ENCODE data around the gene SIRT3. TPM values are rescaled to one million over a fixed set of nuclear protein-coding genes. Genes with fewer than 3 reads are reported as not detected.

SIRT3 gene
- total RNA-seq, 4 donors from 2014 or later = 12.6 to 18.4 (median 14.2) TPM

GRCh38 chr11:266676-267439 is 30.7 kb upstream of the SIRT3 start:
- WGBS, 2 donors = 57 to 58% methylated on average over 5 to 6 of the region's 13 CpGs
- H3K4me3 ChIP-seq (ENCODE audit: low read depth, poor library complexity, severe bottlenecking) = no peak overlapping the region
- intact Hi-C loops (cut with DNase I; ENCODE audit: low total_unique reads) = no loop called here
- peak; percentile 43 to 86 for DNase-seq (ENCODE audit: low spot score in 2 of 2)
- TF ChIP-seq, protein P1, sequence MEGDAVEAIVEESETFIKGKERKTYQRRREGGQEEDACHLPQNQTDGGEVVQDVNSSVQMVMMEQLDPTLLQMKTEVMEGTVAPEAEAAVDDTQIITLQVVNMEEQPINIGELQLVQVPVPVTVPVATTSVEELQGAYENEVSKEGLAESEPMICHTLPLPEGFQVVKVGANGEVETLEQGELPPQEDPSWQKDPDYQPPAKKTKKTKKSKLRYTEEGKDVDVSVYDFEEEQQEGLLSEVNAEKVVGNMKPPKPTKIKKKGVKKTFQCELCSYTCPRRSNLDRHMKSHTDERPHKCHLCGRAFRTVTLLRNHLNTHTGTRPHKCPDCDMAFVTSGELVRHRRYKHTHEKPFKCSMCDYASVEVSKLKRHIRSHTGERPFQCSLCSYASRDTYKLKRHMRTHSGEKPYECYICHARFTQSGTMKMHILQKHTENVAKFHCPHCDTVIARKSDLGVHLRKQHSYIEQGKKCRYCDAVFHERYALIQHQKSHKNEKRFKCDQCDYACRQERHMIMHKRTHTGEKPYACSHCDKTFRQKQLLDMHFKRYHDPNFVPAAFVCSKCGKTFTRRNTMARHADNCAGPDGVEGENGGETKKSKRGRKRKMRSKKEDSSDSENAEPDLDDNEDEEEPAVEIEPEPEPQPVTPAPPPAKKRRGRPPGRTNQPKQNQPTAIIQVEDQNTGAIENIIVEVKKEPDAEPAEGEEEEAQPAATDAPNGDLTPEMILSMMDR (IDR thresholded peaks at IDR 0.05) = no peak
- no peak for TF ChIP-seq POLR2A (IDR thresholded peaks at IDR 0.05)

GRCh38 chr11:261624-262023 is 25.5 kb upstream of the SIRT3 start:
- no peak for DNase-seq (ENCODE audit: low spot score in 2 of 2)
- 87 to 92% methylated on average over 4 of the region's 4 CpGs for WGBS, 2 donors
- intact Hi-C loops (cut with DNase I; ENCODE audit: low total_unique reads) = no loop called here
- no peak for TF ChIP-seq POLR2A (IDR thresholded peaks at IDR 0.05)
- TF ChIP-seq, protein P1 (IDR thresholded peaks at IDR 0.05) = no peak
- no peak overlapping the region for H3K4me3 ChIP-seq (ENCODE audit: low read depth, poor library complexity, severe bottlenecking)

GRCh38 chr11:259413-259812 is 23.3 kb upstream of the SIRT3 start:
- 76 to 82% methylated on average over 10 of the region's 10 CpGs for WGBS, 2 donors
- no peak overlapping the region for H3K4me3 ChIP-seq (ENCODE audit: low read depth, poor library complexity, severe bottlenecking)
- TF ChIP-seq, protein P1 (IDR thresholded peaks at IDR 0.05) = no peak
- TF ChIP-seq POLR2A (IDR thresholded peaks at IDR 0.05) = no peak
- intact Hi-C loops (cut with DNase I; ENCODE audit: low total_unique reads) = loop anchor here (10.0 kb wide), 1 partner anchor 95 kb away; no protein-coding TSS in a partner anchor
- DNase-seq (ENCODE audit: low spot score in 2 of 2) = no peak

- no peak for DNase-seq (ENCODE audit: low spot score in 2 of 2)
- intact Hi-C loops (cut with DNase I; ENCODE audit: low total_unique reads) = loop anchor here (10.0 kb wide), 1 partner anchor 97 kb away; no protein-coding TSS in a partner anchor
- TF ChIP-seq POLR2A (IDR thresholded peaks at IDR 0.05) = no peak
- TF ChIP-seq, protein P1 (IDR thresholded peaks at IDR 0.05) = no peak
These were observed 21.8 kb upstream of the SIRT3 start for GRCh38 chr11:257766-258493.

GRCh38 chr11:256952-257737 is 21.0 kb upstream of the SIRT3 start:
- WGBS, 2 donors = 79 to 83% methylated on average over 14 of the region's 14 CpGs
- no peak overlapping the region for H3K4me3 ChIP-seq (ENCODE audit: low read depth, poor library complexity, severe bottlenecking)
- no peak for TF ChIP-seq POLR2A (IDR thresholded peaks at IDR 0.05)
- TF ChIP-seq, protein P1 (IDR thresholded peaks at IDR 0.05) = no peak
- intact Hi-C loops (cut with DNase I; ENCODE audit: low total_unique reads) = loop anchor here (10.0 kb wide), 1 partner anchor 98 kb away; no protein-coding TSS in a partner anchor
- no peak for DNase-seq (ENCODE audit: low spot score in 2 of 2)

More at GRCh38 chr11:257766-258493, 21.8 kb upstream of the SIRT3 start:
- no peak overlapping the region for H3K4me3 ChIP-seq (ENCODE audit: low read depth, poor library complexity, severe bottlenecking)
- WGBS, 2 donors = 75 to 80% methylated on average over 15 of the region's 15 CpGs
